H9 (cell line): ENCODE measurements around the gene ACACA. TPM values are rescaled to one million over a fixed set of nuclear protein-coding genes. Genes with fewer than 3 reads are reported as not detected.
A peak's percentile ranks its signal among the peaks of the same experiment; 100 is the strongest.

Source experiments
- DNase-seq: peaks from one replicate; pipeline ENCODE4 v3.0.0-alpha.2; 2017
- H2AFZ ChIP-seq: one replicate; pipeline ENCODE4 v1.6.1; 2013; ENCODE audit warnings: mild to moderate bottlenecking, low read length, control low read depth, moderate library complexity
- H2AK5ac ChIP-seq: 2 replicates; pipeline ENCODE4 v1.6.1; 2013; ENCODE audit warnings: low read length, control low read depth, mixed read lengths; ENCODE audit not compliant: insufficient read length
- H2BK120ac ChIP-seq: one replicate; pipeline ENCODE4 v1.6.1; 2013; ENCODE audit warnings: low read depth, mild to moderate bottlenecking, low read length, control low read depth, inconsistent platforms; ENCODE audit not compliant: poor library complexity, severe bottlenecking
- H2BK12ac ChIP-seq: 2 replicates; pipeline ENCODE4 v1.6.1; 2013; ENCODE audit warnings: low read length, control low read depth, mixed read lengths, low read depth; ENCODE audit not compliant: insufficient read length
- H2BK15ac ChIP-seq: 2 replicates; pipeline ENCODE4 v1.6.1; 2013; ENCODE audit warnings: low read depth, low read length, control low read depth
- H2BK20ac ChIP-seq: one replicate; pipeline ENCODE4 v1.6.1; 2013; ENCODE audit warnings: low read depth, mild to moderate bottlenecking, low read length, control low read depth, inconsistent platforms; ENCODE audit not compliant: poor library complexity, severe bottlenecking
- H2BK5ac ChIP-seq: 2 replicates; pipeline ENCODE4 v1.6.1; 2013; ENCODE audit warnings: low read length, control low read depth, mixed read lengths; ENCODE audit not compliant: insufficient read length
- H3K14ac ChIP-seq: 2 replicates; pipeline ENCODE4 v1.6.1; 2013; ENCODE audit warnings: low read length, control low read depth; ENCODE audit not compliant: insufficient read depth
- H3K18ac ChIP-seq: 2 replicates; pipeline ENCODE4 v1.6.1; 2013; ENCODE audit warnings: low read depth, mild to moderate bottlenecking, mixed read lengths, low read length, control low read depth; ENCODE audit not compliant: insufficient read length
- H3K23ac ChIP-seq: 2 replicates; pipeline ENCODE4 v1.6.1; 2013; ENCODE audit warnings: low read length, control low read depth, mixed read lengths, low read depth; ENCODE audit not compliant: insufficient read length
- H3K23me2 ChIP-seq: 2 replicates; pipeline ENCODE4 v1.6.1; 2013; ENCODE audit warnings: low read depth, mild to moderate bottlenecking, mixed read lengths, low read length, control low read depth; ENCODE audit not compliant: insufficient read length, poor library complexity, severe bottlenecking
- H3K27ac ChIP-seq: 2 replicates; pipeline ENCODE4 v1.5.1; 2013; ENCODE audit warnings: low read length, control low read depth, mixed read lengths, low read depth; ENCODE audit not compliant: insufficient read length
- H3K27me3 ChIP-seq: 2 replicates; pipeline ENCODE4 v1.6.1; 2013; ENCODE audit warnings: low read length, control low read depth, inconsistent platforms; ENCODE audit not compliant: insufficient read depth
- H3K4ac ChIP-seq: 2 replicates; pipeline ENCODE4 v1.6.1; 2013; ENCODE audit warnings: low read depth, mild to moderate bottlenecking, control low read depth, inconsistent platforms, low read length, moderate library complexity
- H3K4me1 ChIP-seq: 2 replicates; pipeline ENCODE4 v1.6.1; 2013; ENCODE audit warnings: low read length, control low read depth, inconsistent platforms; ENCODE audit not compliant: insufficient read depth
- H3K4me2 ChIP-seq: 2 replicates; pipeline ENCODE4 v1.6.1; 2013; ENCODE audit warnings: low read length, control low read depth, mixed read lengths; ENCODE audit not compliant: insufficient read length, insufficient read depth
- H3K56ac ChIP-seq: 2 replicates; pipeline ENCODE4 v1.6.1; 2013; ENCODE audit warnings: low read depth, mild to moderate bottlenecking, mixed read lengths, low read length, control low read depth; ENCODE audit not compliant: insufficient read length
- H3K79me1 ChIP-seq: 2 replicates; pipeline ENCODE4 v1.6.1; 2013; ENCODE audit warnings: low read depth, mild to moderate bottlenecking, moderate library complexity, low read length, control low read depth, inconsistent platforms; ENCODE audit not compliant: insufficient read depth, poor library complexity, severe bottlenecking
- H3K79me2 ChIP-seq: 2 replicates; pipeline ENCODE4 v1.6.1; 2013; ENCODE audit warnings: low read length, control low read depth, inconsistent platforms; ENCODE audit not compliant: insufficient read depth
- H3K9ac ChIP-seq: 2 replicates; pipeline ENCODE4 v1.6.1; 2013; ENCODE audit warnings: low read length, control low read depth, mixed read lengths; ENCODE audit not compliant: insufficient read length; ENCODE audit errors: extremely low read depth
- H3K9me3 ChIP-seq: one replicate; pipeline ENCODE4 v1.6.1; 2013; ENCODE audit warnings: low read depth, low read length, inconsistent platforms; ENCODE audit not compliant: control insufficient read depth
- H3T11ph ChIP-seq: one replicate; pipeline ENCODE4 v1.6.1; 2013; ENCODE audit warnings: mild to moderate bottlenecking, low read length, control low read depth, inconsistent platforms
- H4K20me1 ChIP-seq: one replicate; pipeline ENCODE4 v1.6.1; 2013; ENCODE audit not compliant: control insufficient read depth, insufficient read length, insufficient read depth
- H4K5ac ChIP-seq: 2 replicates; pipeline ENCODE4 v1.6.1; 2013; ENCODE audit warnings: low read depth, mild to moderate bottlenecking, mixed read lengths, low read length, control low read depth; ENCODE audit not compliant: insufficient read length
- H4K8ac ChIP-seq: replicated peaks from 2 replicates; pipeline ENCODE4 v1.6.1; 2013; ENCODE audit warnings: low read length, control low read depth, mixed read lengths, low read depth; ENCODE audit not compliant: insufficient read length
- H4K91ac ChIP-seq: 2 replicates; pipeline ENCODE4 v1.6.1; 2013; ENCODE audit warnings: low read depth, mild to moderate bottlenecking, moderate library complexity, mixed read lengths, low read length, control low read depth; ENCODE audit not compliant: insufficient read length
- H3K27ac Mint-ChIP-seq, 3 experiments: 2 replicates in 2 of 3; 3 replicates in 1 of 3; pipeline ENCODE4 v1.8.0; 2020 to 2021; ENCODE audit warnings: mixed read lengths in 3 of 3, mild to moderate bottlenecking in 1 of 3, moderate library complexity in 1 of 3
- H3K27me3 Mint-ChIP-seq: 2 replicates; pipeline ENCODE4 v1.8.0; 2021; ENCODE audit warnings: low read depth, mild to moderate bottlenecking, moderate library complexity, mixed read lengths
- H3K36me3 Mint-ChIP-seq, 3 experiments: 2 replicates in 2 of 3; 3 replicates in 1 of 3; pipeline ENCODE4 v1.8.0; 2020 to 2021; ENCODE audit warnings: low read depth in 3 of 3, mixed read lengths in 3 of 3; ENCODE audit not compliant: insufficient read depth in 1 of 3
- H3K4me1 Mint-ChIP-seq, 2 experiments: 2 replicates each; pipeline ENCODE4 v1.8.0; 2020; ENCODE audit warnings: mixed read lengths in 2 of 2
- H3K4me3 Mint-ChIP-seq, 2 experiments: 2 replicates in 1 of 2; 3 replicates in 1 of 2; pipeline ENCODE4 v1.8.0; 2020 to 2021; ENCODE audit warnings: mild to moderate bottlenecking in 2 of 2, mixed read lengths in 2 of 2, moderate library complexity in 1 of 2
- H3K9me3 Mint-ChIP-seq, 2 experiments: 2 replicates in 1 of 2; 3 replicates in 1 of 2; pipeline ENCODE4 v1.8.0; 2020; ENCODE audit warnings: mild to moderate bottlenecking in 2 of 2, mixed read lengths in 2 of 2, moderate library complexity in 1 of 2
- CTCF ChIP-seq: fragments of 200-600 bp; sonication (generic); conservative IDR thresholded peaks from 3 replicates; pipeline ENCODE4 v1.8.0; 2021; ENCODE audit warnings: antibody characterized with exemption, mild to moderate bottlenecking
- WGBS: extraction: QIAGEN DNeasy Blood & Tissue Kit; methylation state at CpG from one replicate; pipeline ENCODE4 v1.1.7; 2013; ENCODE audit warnings: missing lambda C conversion rate, low lambda C conversion rate, mixed read lengths; ENCODE audit not compliant: insufficient read length; ENCODE audit errors: extremely low coverage; 5-methylcytosine and 5-hydroxymethylcytosine counted together
- total RNA-seq: library from RNA; stranded (reverse); gene quantifications from 2 replicates; pipeline ENCODE4 v1.2.1, GENCODE V29; 2021

Gene ACACA
- total RNA-seq, 1 experiment from 2014 or later, result 135 TPM

DNA sequence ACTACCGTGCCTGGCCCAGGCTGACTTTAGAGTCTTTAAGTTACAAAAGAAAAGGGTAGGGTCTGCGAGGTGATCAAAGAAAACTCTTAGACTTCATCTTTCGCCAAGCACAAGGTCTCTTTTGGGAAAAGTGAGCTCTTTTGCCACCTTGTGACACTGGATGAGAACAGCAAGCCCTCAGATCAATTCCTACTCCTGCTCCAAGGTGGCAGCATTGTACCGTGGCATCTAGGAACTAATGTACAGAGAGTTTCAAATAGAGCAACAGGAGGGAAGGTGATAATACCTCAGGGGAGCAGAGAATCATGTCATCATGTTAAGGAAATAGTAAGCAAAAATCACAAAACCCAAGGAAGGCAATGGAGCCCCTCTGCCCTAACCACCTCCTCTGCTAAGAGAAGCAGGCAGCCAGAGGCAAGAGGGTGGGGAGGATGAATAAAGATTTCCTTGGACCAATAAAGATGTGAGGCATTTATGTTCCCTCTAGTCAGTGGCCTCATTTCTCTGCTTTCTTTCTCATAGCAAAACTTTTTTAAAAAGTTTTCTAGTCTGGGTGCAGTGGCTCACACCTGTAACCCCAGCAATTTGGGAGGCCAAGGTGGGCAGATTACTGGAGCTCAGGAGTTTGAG, 33.0 kb downstream of the ACACA start:
- peak; percentile 89 for DNase-seq
- no peak overlapping the region for H3K18ac ChIP-seq
- H2AK5ac ChIP-seq, result no peak overlapping the region
- no peaks in the 10 kb centered on the region for H3K23me2 ChIP-seq
- no peak overlapping the region for H3K9ac ChIP-seq
- no peaks in the 10 kb centered on the region for H3K27me3 Mint-ChIP-seq
- no peak overlapping the region for H4K91ac ChIP-seq
- H2BK12ac ChIP-seq, result no peak overlapping the region
- H3K23ac ChIP-seq, result no peak overlapping the region
- no peaks in the 10 kb centered on the region for H3K79me1 ChIP-seq
- no peak overlapping the region for H4K5ac ChIP-seq
- H4K20me1 ChIP-seq, result no peaks in the 10 kb centered on the region
- no peak overlapping the region for H3K4ac ChIP-seq
- no peak overlapping the region for H3K4me2 ChIP-seq
- no peaks in the 10 kb centered on the region for H3K9me3 ChIP-seq
- no peak overlapping the region for H2BK20ac ChIP-seq
- no peak overlapping the region for H3T11ph ChIP-seq
- no peaks in the 10 kb centered on the region for H3K9me3 Mint-ChIP-seq
- H3K4me3 Mint-ChIP-seq, result peak overlapping the region in 1 of 2 experiments; percentile 22; a peak in 1 of 5 replicates
- no peaks in the 10 kb centered on the region for H3K79me2 ChIP-seq
- H4K8ac ChIP-seq, result no peak overlapping the region
- H2BK120ac ChIP-seq, result no peak overlapping the region
- no peak overlapping the region for H3K56ac ChIP-seq
- no peak overlapping the region for H2AFZ ChIP-seq
- no peaks in the 10 kb centered on the region; a peak in 1 of 7 replicates for H3K36me3 Mint-ChIP-seq
- H3K27ac Mint-ChIP-seq, result 0 out of 7 replicates have a peak overlapping the region, but pooled peaks of 1 of the 3 experiments have one; percentile 12
- whole genome bisulfite sequencing, result no CpG with 5 or more reads among the region's 4 CpGs
- H3K27me3 ChIP-seq, result no peaks in the 10 kb centered on the region
- H3K27ac ChIP-seq, result no peak overlapping the region
- no peak overlapping the region for H2BK5ac ChIP-seq
- peaks cover 0 to 7% of the 10 kb centered on the region in 2 experiments; a peak in 1 of 4 replicates for H3K4me1 Mint-ChIP-seq
- H3K4me1 ChIP-seq, result no peaks in the 10 kb centered on the region; the same call in 1 of the 2 replicates
- TF ChIP-seq CTCF, result peak; percentile 99
- no peak overlapping the region for H3K14ac ChIP-seq
- H2BK15ac ChIP-seq, result no peak overlapping the region
